HG02938 (cell line): ENCODE data around the gene CLEC18B.
"Not testable (repeated sequence)": the region's sequence is repeated elsewhere in the genome, so short reads cannot be mapped to it uniquely, and the experiment has no call there.

Source experiments
- ATAC-seq: cut with Tn5 transposase; IDR thresholded peaks from one replicate; pipeline ENCODE4 v1.9.1; 2021; ENCODE audit warnings: mild to moderate bottlenecking, moderate library complexity; ENCODE audit not compliant: unreplicated experiment

Gene CLEC18B

GRCh38 chr16:74446866-74447265 is 25.6 kb upstream of the CLEC18B start:
- no peak for ATAC-seq

- not testable (repeated sequence) for ATAC-seq
These were observed 22.5 kb upstream of the CLEC18B start for GRCh38 chr16:74443624-74444346.

DNA sequence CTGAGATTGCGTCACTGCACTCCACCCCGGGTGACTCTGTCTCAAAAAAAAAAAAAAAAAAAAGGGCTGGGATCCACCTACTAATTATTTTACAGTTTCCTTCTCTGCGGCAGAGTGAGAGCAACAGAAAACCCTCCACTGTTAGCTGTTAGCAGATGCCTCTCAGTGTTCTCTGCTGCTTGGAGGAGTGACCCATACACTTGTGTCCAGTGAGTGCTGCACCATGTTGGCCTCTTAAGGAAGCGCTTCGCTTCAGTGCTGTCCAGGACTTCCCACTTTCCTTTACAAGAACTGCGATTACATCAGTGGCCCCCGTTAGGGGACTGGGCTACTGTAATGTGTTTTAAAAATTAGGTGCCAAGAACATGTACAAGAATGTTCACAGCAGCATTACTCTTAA is 18.4 kb upstream of the CLEC18B start:
- ATAC-seq: no peak

DNA sequence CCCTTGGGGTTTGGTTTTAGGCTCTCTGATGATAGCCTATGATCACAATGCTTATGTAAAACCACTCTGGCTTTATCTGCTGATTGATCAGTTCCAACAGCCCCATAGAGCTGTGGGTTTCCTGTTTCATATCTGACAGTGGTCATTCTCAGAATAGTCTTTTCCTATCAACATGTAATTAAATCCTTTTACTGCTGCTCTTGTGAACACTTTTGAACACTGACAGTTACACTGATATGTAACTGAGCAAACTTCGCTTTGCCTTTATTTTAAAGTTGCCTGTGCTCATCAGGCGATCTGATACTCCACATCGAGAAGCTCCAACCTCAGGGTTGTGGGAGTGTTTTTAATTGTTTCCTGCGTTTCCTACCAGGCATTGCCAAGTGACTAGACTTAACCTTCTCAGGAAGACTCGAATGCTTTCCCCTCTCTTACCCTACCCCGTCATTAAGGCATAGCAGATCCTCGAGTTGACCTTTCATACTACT is 17.3 kb upstream of the CLEC18B start:
- no peak for ATAC-seq

DNA sequence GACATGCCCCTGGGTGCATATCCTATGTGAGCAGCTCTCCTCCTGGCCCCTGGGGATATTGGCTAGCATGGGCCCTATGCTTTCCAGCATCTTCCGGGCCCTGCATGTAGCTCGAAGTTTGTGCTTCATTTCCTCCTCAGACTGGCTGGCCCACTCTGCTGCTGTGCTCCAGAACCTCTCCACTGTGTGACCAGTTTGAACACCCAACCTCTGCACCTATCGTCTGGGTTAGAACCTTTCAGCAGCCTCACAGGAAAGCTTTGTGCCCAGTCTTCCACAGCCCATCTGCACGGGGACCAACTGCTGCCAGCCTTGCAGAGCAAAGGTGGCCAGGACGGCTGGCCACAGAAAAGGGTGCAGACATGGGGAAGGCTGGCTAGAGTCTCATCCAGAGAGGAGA is 10.2 kb upstream of the CLEC18B start:
- ATAC-seq: no peak

- ATAC-seq: peak; percentile 66
These were observed 8.9 kb upstream of the CLEC18B start for GRCh38 chr16:74430036-74430712.

- ATAC-seq: not testable (repeated sequence)
These were observed 7.2 kb upstream of the CLEC18B start for GRCh38 chr16:74428493-74428892.

DNA sequence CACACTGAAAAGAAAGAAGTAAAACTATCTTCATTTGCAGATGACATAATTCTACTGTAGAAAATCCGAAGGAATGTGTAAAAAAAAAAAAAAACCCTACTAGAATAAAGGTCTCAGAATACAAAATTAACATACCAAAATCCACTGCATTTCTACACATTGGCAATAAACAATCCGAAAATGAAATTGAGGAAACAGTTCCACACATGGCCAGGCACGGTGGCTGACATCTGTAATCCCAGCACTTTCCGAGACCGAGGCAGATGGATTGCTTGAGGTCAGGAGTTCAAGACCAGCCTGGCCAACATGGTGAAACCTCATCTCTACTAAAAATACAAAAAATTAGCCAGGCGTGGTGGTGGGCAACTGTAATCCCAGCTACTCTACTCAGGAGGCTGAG is 4.5 kb upstream of the CLEC18B start:
- ATAC-seq: not testable (repeated sequence)

GRCh38 chr16:74423721-74424120 is 2.4 kb upstream of the CLEC18B start:
- not testable (repeated sequence) for ATAC-seq

GRCh38 chr16:74422086-74422485 is 808 bp upstream of the CLEC18B start:
- ATAC-seq: not testable (repeated sequence)

DNA sequence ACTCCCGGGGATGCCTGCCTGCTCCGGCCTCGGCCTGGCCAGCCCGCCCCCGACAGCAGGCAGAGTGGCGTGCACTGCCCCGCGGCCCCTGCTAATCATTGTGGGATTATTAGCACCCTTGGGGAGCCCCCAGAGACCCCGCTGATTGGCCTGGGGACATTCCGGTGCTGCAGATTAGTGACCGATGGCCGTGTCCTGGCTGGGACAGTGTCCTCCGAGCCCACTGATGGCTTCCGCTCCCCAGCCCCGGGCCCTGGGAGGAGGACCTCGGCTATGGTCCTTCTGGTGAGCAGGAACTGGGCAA is 156 bp upstream of the CLEC18B start:
- not testable (repeated sequence) for ATAC-seq

GRCh38 chr16:74419811-74420210 is 1.5 kb downstream of the CLEC18B start:
- ATAC-seq: not testable (repeated sequence)

DNA sequence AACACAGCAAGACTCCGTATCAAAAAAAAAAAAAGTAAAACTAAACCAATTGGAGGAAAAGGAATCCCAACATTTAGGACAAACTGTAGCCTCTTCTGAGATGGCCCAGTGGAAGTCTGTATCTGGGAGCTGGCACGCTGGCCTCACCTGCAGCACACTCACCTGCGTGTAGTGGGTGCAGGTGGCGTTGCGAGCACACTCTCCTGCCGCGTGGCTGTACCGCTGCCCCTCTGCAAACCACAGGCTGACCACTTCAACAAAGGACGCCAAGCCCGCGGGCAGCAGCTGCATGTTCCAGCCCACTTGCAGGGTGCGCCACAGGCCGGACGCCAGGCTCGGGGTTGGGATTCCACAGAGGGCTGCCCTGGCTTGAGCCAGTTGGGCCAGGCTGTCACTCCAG is 3.4 kb downstream of the CLEC18B start:
- ATAC-seq: not testable (repeated sequence)

- ATAC-seq: not testable (repeated sequence)
These were observed 7.4 kb downstream of the CLEC18B start for GRCh38 chr16:74413920-74414319.

DNA sequence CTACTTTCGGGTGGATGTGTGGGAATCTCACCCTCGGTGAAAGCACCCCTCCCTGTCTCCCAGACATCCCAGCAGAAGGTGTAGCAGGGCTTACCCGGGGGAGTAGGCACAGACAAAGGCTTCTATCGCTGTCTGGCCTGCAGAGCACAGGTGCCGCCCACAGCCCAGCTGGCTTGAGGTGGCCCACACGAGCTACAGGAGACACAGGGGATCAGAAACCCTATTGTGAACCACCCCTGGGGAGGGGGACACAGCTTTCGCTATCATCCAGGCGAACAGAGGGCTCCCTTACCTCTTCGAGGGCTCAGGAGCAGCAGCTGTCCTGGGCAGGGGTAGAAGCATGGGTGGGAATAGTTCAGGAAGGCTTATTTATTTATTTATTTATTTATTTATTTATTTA is 7.8 kb downstream of the CLEC18B start:
- not testable (repeated sequence) for ATAC-seq

DNA sequence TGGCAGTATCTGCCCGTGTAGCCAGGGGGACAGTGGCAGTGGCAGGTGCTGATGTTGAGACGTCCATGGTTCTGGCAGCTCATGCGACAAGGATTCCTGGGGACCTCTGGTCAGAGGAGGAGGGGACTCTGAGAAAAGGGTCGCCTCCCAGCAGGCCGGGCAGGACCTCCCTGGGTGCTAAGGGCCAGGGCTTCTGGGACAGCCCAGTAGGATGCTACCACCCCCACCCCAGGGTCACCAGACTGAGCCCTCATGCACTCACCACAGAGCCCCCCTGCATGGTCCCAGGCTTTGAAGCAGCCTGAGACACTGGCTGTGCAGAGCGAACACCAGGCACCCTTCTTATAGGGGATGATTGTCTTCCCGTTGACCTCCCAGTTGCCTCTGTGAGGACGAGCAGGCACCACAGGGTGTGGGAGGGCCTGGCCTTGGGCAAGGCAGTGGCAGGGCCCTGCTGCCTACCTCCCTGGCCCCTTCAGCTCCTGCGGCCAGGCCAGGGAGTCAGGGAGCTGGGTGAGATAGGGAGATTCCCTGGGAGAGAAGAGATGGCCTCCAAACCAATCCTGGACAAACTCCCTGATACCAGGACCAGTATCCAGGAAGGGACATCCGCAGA is 8.4 kb downstream of the CLEC18B start:
- ATAC-seq: not testable (repeated sequence)

DNA sequence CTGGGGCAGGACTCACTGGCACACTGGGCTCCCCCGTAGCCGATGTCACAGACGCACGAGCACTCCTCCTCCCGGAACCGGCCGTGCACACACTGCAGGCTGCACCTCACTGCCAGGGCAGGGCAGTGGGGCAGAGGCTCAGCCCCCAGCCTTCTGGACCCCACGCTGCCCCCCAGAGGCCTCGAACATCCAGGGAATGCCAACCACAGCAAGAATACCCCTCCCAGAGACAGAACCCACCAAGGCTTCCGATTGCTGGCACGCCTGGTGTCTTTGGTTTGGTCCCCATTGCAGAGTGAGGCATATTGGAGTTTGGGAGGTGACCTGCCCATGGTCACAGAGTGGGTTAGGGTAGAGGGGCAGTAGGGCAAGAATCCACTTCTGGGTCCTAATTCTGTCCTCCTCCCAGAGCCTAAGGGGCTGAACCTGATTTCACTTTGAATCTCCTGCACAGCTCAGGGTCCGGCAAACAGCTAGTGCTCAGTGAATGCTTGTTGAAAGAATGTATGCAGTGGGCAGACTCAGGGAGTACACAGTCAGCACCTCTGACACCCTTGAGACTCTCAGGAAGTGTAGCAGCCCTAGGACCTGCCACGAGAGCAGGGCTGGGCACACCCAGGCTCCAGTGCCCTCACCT is 9.0 kb downstream of the CLEC18B start:
- not testable (repeated sequence) for ATAC-seq

DNA sequence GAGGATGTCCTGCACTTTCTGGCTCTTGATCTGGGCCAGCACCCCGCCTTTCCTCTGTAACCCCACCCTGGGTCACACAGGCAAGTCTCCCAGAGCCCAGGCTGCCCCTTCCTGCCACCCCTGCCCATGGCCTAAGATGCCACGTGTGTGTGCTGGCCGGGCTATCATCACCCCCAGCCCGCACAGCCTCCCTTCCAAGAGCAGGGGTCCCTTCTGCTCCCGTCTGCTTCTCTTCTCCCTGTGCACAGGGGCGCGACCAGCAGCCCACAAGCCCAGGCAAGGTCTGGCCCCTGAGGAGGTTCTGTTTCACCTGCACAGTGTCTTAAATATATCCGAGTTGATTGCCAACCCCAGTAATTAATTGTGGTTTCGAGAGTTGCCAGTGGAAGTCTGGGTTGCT is 10.3 kb downstream of the CLEC18B start:
- ATAC-seq: not testable (repeated sequence)

DNA sequence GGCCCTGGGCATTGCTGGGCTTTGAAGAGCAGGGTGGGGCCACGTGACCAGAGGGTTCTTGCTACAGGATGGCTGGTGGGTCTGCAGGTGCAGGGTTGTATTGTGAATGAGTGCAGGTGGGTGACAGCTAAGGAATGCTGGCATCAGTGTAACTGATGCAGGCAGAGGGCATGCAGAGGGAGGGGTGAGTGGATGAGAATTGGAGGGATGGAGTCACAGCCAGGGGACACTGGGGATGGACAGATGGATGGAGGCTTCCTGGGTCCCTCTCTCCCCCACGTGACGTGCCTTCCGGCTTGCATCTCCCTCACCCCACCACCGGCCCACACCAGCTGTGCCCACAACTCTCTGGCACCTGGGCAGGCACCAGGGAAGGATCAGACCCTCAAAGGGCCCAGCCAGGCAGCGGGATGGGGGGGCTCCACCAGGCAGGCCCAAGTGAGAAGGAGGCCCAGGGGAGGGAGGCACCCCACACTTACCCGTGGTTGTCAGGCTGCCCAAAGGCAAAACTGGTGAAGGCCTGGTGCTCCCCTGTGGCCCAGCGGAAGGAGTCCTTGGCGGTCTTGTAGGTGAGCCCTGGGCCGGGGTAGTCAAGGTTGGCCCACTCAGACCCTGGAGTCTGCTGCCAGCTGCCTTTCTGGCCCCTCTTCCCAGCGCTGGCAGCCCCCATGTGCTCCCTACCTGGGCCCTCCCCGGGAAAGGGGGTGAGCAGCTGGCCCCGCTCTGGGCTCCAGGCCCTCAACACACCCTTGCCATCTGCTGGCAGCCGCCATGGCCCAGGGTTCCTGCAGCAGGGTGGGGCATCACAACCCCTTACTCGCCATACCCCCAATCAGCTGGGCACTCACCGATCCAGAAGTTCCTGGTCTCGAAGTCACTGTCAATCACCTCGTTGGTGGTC is 11.0 kb downstream of the CLEC18B start:
- not testable (repeated sequence) for ATAC-seq

- not testable (repeated sequence) for ATAC-seq
These were observed 11.9 kb downstream of the CLEC18B start for GRCh38 chr16:74409185-74409981.
